ENCODE data around the gene MMP24. TPM values are rescaled to one million over a fixed set of nuclear protein-coding genes. Genes with fewer than 3 reads are reported as not detected.

MMP24 gene
- total and polyA plus RNA-seq, 2 experiments from 2014 or later = 0.69 to 1.2 TPM

- TF ChIP-seq EZH2 (IDR thresholded peaks at IDR 0.05; ENCODE audit: borderline replicate concordance) (no peak), EZH2phosphoT487 (IDR thresholded peaks at IDR 0.05; ENCODE audit: low read depth, severe bottlenecking, unreplicated experiment) (no peak), CTCF (IDR thresholded peaks at IDR 0.05; ENCODE audit: poor library complexity) (no peak)
Measured at GRCh38 chr20:35290186-35290886, 63.8 kb downstream of the MMP24 start.

GRCh38 chr20:35290887-35291417, 64.5 kb downstream of the MMP24 start:
- H3K36me3 ChIP-seq (replicated peaks; ENCODE audit: insufficient read depth, low read depth) = no peaks in the 10 kb centered on the region
- H2AFZ ChIP-seq = no peak overlapping the region
- H3K79me2 ChIP-seq = no peaks in the 10 kb centered on the region
- 89% methylated on average over 7 of the region's 7 CpGs for WGBS (ENCODE audit: low lambda C conversion rate, missing lambda C conversion rate)
- TF ChIP-seq EZH2 (IDR thresholded peaks at IDR 0.05; ENCODE audit: borderline replicate concordance) (no peak), EZH2phosphoT487 (IDR thresholded peaks at IDR 0.05; ENCODE audit: low read depth, severe bottlenecking, unreplicated experiment) (no peak), CTCF (IDR thresholded peaks at IDR 0.05; ENCODE audit: poor library complexity) (no peak)
- H3K27me3 ChIP-seq = no peaks in the 10 kb centered on the region
- H3K9me2 ChIP-seq (replicated peaks; ENCODE audit: insufficient read depth) = no peaks in the 10 kb centered on the region
- no peak overlapping the region for H3K4me2 ChIP-seq
- H3K27ac ChIP-seq = no peak overlapping the region
- H3K4me3 ChIP-seq = no peak overlapping the region
- no peak for DNase-seq (ENCODE audit: low spot score)
- no peaks in the 10 kb centered on the region for H3K9me3 ChIP-seq (ENCODE audit: low read depth)
- H3K4me1 ChIP-seq (ENCODE audit: insufficient read depth) = peaks cover 10% of the 10 kb centered on the region
- no peaks in the 10 kb centered on the region for H4K20me1 ChIP-seq (ENCODE audit: insufficient read depth, poor library complexity, severe bottlenecking)

More at GRCh38 chr20:35290186-35290886, 63.8 kb downstream of the MMP24 start:
- WGBS (ENCODE audit: low lambda C conversion rate, missing lambda C conversion rate) = 65% methylated on average over 7 of the region's 7 CpGs
- no peak for DNase-seq (ENCODE audit: low spot score)
- Histone ChIP-seq H3K36me3 (replicated peaks; ENCODE audit: insufficient read depth, low read depth) (no peaks in the 10 kb centered on the region), H3K4me3 (no peak overlapping the region), H2AFZ (no peak overlapping the region), H3K9me2 (replicated peaks; ENCODE audit: insufficient read depth) (no peaks in the 10 kb centered on the region), H4K20me1 (ENCODE audit: insufficient read depth, poor library complexity, severe bottlenecking) (no peaks in the 10 kb centered on the region), H3K27me3 (no peaks in the 10 kb centered on the region), H3K9me3 (ENCODE audit: low read depth) (no peaks in the 10 kb centered on the region), H3K4me2 (no peak overlapping the region), H3K79me2 (no peaks in the 10 kb centered on the region), H3K4me1 (ENCODE audit: insufficient read depth) (peaks cover 14% of the 10 kb centered on the region), H3K27ac (no peak overlapping the region)

GRCh38 chr20:35291654-35292503, 65.4 kb downstream of the MMP24 start, which contains the start of gene FAM83C:
Gene FAM83C (minus strand): TSS chr20:35292425. CDS start chr20:35292304, 121 bp downstream.
- no peak for DNase-seq (ENCODE audit: low spot score)
- H4K20me1 ChIP-seq (ENCODE audit: insufficient read depth, poor library complexity, severe bottlenecking) = no peaks in the 10 kb centered on the region
- H3K36me3 ChIP-seq (replicated peaks; ENCODE audit: insufficient read depth, low read depth) = no peaks in the 10 kb centered on the region
- H3K27me3 ChIP-seq = no peaks in the 10 kb centered on the region
- 96% methylated on average over 16 of the region's 40 CpGs for WGBS (ENCODE audit: low lambda C conversion rate, missing lambda C conversion rate)
- H3K9me2 ChIP-seq (replicated peaks; ENCODE audit: insufficient read depth) = no peaks in the 10 kb centered on the region
- H3K9me3 ChIP-seq (ENCODE audit: low read depth) = no peaks in the 10 kb centered on the region
- H3K4me3 ChIP-seq = no peak within 1 kb of the TSS
- H3K4me2 ChIP-seq = no peak within 1 kb of the TSS
- H3K79me2 ChIP-seq = no peaks in the 10 kb centered on the region
- H2AFZ ChIP-seq = no peak within 1 kb of the TSS
- H3K27ac ChIP-seq = no peak within 1 kb of the TSS
- TF ChIP-seq CTCF (IDR thresholded peaks at IDR 0.05; ENCODE audit: poor library complexity) (no peak), EZH2 (IDR thresholded peaks at IDR 0.05; ENCODE audit: borderline replicate concordance) (no peak)
- peaks cover 4% of the 10 kb centered on the region for H3K4me1 ChIP-seq (ENCODE audit: insufficient read depth)
